Measurements from ENCODE around the gene NFIA.

The NFIA gene

DNA sequence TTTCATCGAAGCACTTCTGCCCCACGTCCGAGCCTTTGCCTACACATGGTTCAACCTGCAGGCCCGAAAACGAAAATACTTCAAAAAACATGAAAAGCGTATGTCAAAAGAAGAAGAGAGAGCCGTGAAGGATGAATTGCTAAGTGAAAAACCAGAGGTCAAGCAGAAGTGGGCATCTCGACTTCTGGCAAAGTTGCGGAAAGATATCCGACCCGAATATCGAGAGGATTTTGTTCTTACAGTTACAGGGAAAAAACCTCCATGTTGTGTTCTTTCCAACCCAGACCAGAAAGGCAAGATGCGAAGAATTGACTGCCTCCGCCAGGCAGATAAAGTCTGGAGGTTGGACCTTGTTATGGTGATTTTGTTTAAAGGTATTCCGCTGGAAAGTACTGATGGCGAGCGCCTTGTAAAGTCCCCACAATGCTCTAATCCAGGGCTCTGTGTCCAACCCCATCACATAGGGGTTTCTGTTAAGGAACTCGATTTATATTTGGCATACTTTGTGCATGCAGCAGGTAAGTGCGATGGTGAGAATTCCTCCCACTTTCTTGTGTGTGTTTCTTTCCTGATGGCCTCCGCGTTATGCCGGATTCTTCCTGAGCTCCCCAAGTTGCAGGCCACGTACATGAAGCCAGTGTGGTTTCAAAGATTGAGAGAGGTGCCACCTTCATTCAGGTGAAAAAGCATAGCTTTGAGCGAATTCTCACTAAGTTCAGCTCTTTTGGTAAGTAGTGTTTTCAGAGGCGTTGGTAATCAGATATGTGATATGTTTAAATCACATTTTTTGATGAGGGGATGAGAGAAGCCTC is 6.0 kb downstream of the NFIA start:
- Histone ChIP-seq H3K4me3 (ENCODE audit: low read length) (no peak overlapping the region), H3K9me3 (ENCODE audit: control insufficient read depth, low read depth, low read length) (no peaks in the 10 kb centered on the region), H3K27ac (ENCODE audit: low read length) (no peak overlapping the region), H3K4me1 (ENCODE audit: control insufficient read depth, low read depth, low read length) (peaks cover 8% of the 10 kb centered on the region), H3K27me3 (ENCODE audit: control insufficient read depth, insufficient read depth, low read length) (peaks cover 39% of the 10 kb centered on the region), H3K36me3 (ENCODE audit: control insufficient read depth, low read depth, low read length) (no peaks in the 10 kb centered on the region), H3K9ac (ENCODE audit: low read length) (no peak overlapping the region)

DNA sequence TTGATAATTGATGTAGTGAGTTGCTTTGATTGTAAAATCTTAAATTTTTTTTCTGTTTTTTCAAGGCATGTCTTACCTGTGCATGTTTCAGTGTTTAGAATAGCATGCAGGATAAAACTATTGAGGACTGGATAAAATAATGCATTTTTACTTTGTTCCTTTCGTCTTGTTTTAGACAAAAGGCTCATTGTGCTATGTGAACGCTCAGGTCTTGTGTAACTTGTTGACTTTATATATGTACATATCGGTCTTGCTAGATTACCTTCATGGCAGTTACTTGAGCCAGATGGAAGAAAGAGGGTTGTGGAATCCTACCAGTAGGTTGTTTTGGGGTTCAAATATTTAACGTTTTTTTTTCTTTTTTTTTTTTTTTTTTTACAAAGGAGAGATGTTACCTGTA is 7.0 kb downstream of the NFIA start:
- H3K9me3 ChIP-seq (ENCODE audit: control insufficient read depth, low read depth, low read length): no peaks in the 10 kb centered on the region
- no peak overlapping the region for H3K4me3 ChIP-seq (ENCODE audit: low read length)
- no peak overlapping the region for H3K9ac ChIP-seq (ENCODE audit: low read length)
- peaks cover 4% of the 10 kb centered on the region for H3K4me1 ChIP-seq (ENCODE audit: control insufficient read depth, low read depth, low read length)
- peaks cover 29% of the 10 kb centered on the region for H3K27me3 ChIP-seq (ENCODE audit: control insufficient read depth, insufficient read depth, low read length)
- no peak overlapping the region for H3K27ac ChIP-seq (ENCODE audit: low read length)
- no peaks in the 10 kb centered on the region for H3K36me3 ChIP-seq (ENCODE audit: control insufficient read depth, low read depth, low read length)

DNA sequence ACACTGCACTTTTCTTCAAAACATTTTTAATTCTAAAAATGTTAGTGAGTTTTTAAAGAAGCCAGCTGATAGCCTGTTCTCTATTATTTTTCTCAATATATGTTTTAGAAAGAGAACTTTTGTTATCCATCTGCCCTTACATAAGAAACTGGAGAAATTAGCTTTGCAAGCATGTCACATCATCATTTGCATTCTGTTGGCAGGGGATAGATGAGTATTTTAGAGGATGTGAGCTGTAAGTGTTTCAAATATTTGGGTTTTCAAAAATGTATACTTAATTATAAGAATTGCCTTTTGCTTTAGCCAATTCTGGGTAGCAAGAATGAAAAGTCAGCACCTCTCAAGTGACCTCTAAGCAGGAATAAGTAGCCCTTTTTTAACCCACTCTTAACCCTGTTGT is 7.4 kb downstream of the NFIA start:
- Histone ChIP-seq H3K27me3 (ENCODE audit: control insufficient read depth, insufficient read depth, low read length) (peaks cover 26% of the 10 kb centered on the region), H3K9me3 (ENCODE audit: control insufficient read depth, low read depth, low read length) (no peaks in the 10 kb centered on the region), H3K27ac (ENCODE audit: low read length) (no peak overlapping the region), H3K4me1 (ENCODE audit: control insufficient read depth, low read depth, low read length) (peaks cover 4% of the 10 kb centered on the region), H3K9ac (ENCODE audit: low read length) (no peak overlapping the region), H3K4me3 (ENCODE audit: low read length) (no peak overlapping the region), H3K36me3 (ENCODE audit: control insufficient read depth, low read depth, low read length) (no peaks in the 10 kb centered on the region)

DNA sequence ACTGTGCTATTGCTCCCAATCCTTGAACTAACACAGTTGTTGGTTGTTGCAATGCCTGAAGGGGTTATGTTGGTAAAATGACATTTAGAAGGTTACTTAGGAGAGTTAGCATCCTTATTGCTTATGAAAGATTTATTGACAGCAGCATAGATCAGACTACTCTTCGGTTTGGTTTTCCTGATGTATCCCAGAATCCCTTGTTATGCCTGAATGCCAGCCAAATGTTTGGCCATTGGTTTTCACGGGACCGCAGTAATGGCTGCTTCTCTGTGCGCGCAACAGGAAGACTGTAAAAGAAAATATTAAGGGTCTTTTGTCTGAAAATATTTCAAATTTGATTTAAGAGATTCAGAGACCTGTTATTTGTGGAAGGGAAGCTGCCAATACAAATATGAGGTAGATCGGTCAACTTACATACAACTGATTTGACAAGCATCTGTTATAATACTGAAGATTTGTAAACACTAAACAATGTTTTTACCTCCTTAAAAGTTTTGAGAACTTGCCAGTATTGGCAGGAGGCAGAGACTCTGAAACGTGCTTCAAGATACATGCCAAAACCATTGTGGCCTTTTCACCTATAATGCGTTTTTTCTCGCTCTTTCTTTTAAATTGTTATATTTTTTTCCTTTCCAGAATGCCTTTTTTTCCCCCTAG is 8.3 kb downstream of the NFIA start:
- peaks cover 4% of the 10 kb centered on the region for H3K4me1 ChIP-seq (ENCODE audit: control insufficient read depth, low read depth, low read length)

DNA sequence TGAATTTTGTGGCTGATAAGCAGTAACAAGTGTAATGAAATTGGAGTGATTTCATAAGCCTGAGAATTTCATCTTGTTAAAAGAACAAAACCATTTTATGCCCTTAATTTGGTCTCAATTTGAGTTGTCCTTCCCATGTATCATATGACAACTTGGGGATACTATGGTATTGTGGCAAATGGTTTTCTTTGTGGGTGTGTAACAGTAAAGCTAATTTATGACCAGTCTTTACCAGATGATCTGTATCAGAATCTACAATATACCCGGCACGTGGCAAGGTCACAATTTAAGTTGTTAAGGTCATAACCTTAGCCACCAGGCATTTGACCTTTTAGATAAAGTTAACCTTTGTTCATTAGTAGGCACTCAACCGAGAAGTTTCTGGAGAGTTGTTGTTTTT is 9.1 kb downstream of the NFIA start:
- H3K36me3 ChIP-seq (ENCODE audit: control insufficient read depth, low read depth, low read length): no peaks in the 10 kb centered on the region
- H3K4me3 ChIP-seq (ENCODE audit: low read length): no peak overlapping the region
- H3K4me1 ChIP-seq (ENCODE audit: control insufficient read depth, low read depth, low read length): peaks cover 4% of the 10 kb centered on the region
- no peak overlapping the region for H3K9ac ChIP-seq (ENCODE audit: low read length)
- H3K27me3 ChIP-seq (ENCODE audit: control insufficient read depth, insufficient read depth, low read length): peaks cover 13% of the 10 kb centered on the region
- no peaks in the 10 kb centered on the region for H3K9me3 ChIP-seq (ENCODE audit: control insufficient read depth, low read depth, low read length)
- H3K27ac ChIP-seq (ENCODE audit: low read length): no peak overlapping the region

More for the DNA sequence above, 8.3 kb downstream of the NFIA start:
- Histone ChIP-seq H3K27ac (ENCODE audit: low read length) (no peak overlapping the region), H3K27me3 (ENCODE audit: control insufficient read depth, insufficient read depth, low read length) (peaks cover 20% of the 10 kb centered on the region), H3K36me3 (ENCODE audit: control insufficient read depth, low read depth, low read length) (no peaks in the 10 kb centered on the region), H3K9ac (ENCODE audit: low read length) (no peak overlapping the region), H3K9me3 (ENCODE audit: control insufficient read depth, low read depth, low read length) (no peaks in the 10 kb centered on the region), H3K4me3 (ENCODE audit: low read length) (no peak overlapping the region)

DNA sequence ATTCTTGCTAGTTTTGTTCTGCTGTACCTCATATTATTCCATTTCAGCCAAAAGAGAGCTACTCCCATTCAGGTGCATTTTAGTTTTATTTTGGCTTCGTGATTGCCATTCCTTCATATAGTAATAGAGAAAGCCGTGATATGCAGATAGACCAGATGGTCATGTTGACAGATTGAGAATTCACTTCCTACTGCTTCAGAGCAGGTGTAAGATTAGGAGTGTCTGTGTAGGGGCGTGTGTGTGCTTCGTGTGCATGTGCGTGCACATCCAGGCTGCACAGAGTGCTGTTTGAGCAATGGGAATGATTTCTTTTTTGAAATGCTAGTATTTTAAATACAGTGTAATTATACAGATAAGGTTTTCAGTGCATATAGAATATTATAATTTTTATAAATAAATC is 10.3 kb downstream of the NFIA start:
- no peak overlapping the region for H3K27ac ChIP-seq (ENCODE audit: low read length)
- H3K27me3 ChIP-seq (ENCODE audit: control insufficient read depth, insufficient read depth, low read length): peaks cover 13% of the 10 kb centered on the region
- H3K9me3 ChIP-seq (ENCODE audit: control insufficient read depth, low read depth, low read length): no peaks in the 10 kb centered on the region
- H3K4me1 ChIP-seq (ENCODE audit: control insufficient read depth, low read depth, low read length): peaks cover 4% of the 10 kb centered on the region
- H3K36me3 ChIP-seq (ENCODE audit: control insufficient read depth, low read depth, low read length): no peaks in the 10 kb centered on the region
- H3K9ac ChIP-seq (ENCODE audit: low read length): no peak overlapping the region
- no peak overlapping the region for H3K4me3 ChIP-seq (ENCODE audit: low read length)

DNA sequence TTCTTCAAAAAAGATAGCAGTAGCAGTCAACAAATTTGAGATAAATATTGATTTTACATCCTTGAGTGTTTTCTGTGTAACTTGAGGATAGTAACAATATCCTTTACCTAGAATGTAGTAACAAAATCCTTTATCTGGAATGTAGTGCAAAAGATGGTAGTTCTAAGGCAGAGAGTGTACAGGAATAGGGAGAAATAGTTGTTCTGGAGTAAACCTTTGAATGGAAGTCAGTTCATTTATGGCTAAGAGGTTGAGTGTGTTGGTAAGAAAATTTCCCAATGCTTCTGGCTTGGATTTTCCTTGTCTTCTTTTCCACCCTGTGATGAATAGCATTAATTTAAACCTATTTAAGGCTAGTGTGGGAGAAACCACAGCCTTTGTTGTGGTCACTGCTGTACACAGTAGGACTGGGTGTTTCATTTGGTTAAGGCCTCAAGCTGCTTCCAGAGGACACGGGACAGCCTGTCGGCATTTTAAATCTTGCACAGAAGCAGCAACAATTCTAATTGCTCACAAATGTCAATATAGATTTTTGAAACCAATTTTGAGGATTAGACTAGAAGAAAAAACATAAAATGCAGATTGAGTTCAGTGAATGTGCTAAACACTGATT is 11.3 kb downstream of the NFIA start:
- Histone ChIP-seq H3K9me3 (ENCODE audit: control insufficient read depth, low read depth, low read length) (no peaks in the 10 kb centered on the region), H3K4me3 (ENCODE audit: low read length) (no peak overlapping the region), H3K27me3 (ENCODE audit: control insufficient read depth, insufficient read depth, low read length) (peaks cover 11% of the 10 kb centered on the region), H3K27ac (ENCODE audit: low read length) (no peak overlapping the region), H3K36me3 (ENCODE audit: control insufficient read depth, low read depth, low read length) (no peaks in the 10 kb centered on the region), H3K4me1 (ENCODE audit: control insufficient read depth, low read depth, low read length) (no peaks in the 10 kb centered on the region), H3K9ac (ENCODE audit: low read length) (no peak overlapping the region)

DNA sequence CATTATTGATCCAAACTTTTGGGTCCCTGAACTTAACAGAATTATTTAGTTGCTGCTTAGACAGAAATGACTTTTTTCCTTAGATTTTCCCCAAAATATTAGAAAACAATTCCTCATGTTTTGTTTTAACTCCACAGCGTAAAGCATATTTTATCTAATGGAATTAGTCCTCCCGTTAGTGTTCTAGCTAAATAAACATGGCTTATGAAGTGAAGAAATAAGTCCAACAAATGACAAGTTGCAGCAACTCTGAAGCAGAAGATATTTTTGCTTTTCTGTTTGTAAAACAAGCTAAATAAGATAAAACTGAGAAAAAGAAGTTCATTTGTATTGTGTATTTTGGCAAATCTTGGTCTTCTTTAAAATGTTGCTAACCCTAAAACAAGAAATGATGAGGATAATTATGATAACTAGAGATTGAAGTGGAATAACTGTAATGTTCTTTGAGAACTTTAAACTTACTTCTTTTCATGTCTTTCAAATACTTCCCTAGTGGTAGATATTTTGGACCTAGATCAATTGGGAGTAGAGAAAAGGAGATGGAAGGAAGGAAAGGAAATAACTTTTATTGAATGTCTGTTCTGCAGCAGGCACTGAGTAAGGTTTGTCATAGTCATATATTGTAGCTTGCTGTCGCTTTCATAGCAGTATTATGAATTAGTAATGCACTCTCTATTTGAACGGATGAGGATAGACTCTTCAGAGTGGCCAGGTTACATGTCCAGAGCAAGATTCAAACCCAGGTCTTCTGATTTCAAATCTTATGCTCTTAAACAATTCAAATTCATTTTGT is 12.5 kb downstream of the NFIA start:
- H3K27me3 ChIP-seq (ENCODE audit: control insufficient read depth, insufficient read depth, low read length): peaks cover 4% of the 10 kb centered on the region
- H3K9me3 ChIP-seq (ENCODE audit: control insufficient read depth, low read depth, low read length): no peaks in the 10 kb centered on the region
- H3K4me1 ChIP-seq (ENCODE audit: control insufficient read depth, low read depth, low read length): no peaks in the 10 kb centered on the region
- no peaks in the 10 kb centered on the region for H3K36me3 ChIP-seq (ENCODE audit: control insufficient read depth, low read depth, low read length)
- H3K27ac ChIP-seq (ENCODE audit: low read length): no peak overlapping the region
- H3K4me3 ChIP-seq (ENCODE audit: low read length): no peak overlapping the region
- H3K9ac ChIP-seq (ENCODE audit: low read length): no peak overlapping the region

DNA sequence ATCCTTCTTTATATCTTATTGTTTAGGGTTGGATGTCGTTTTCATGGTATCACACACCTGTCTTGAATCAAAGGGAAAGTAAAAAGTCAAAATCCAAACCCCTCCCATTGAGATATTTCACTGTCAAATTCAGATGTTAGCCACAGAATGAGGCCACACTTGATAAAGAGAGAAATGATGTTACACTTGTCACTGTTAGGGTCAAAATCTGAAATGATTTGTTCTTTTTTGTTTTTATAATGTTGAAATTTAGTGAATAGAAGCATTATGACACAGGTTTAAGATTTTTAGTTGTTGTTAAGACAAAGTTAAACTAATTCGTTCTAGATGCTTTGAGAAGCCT is 13.1 kb downstream of the NFIA start:
- no peak overlapping the region for H3K27ac ChIP-seq (ENCODE audit: low read length)

DNA sequence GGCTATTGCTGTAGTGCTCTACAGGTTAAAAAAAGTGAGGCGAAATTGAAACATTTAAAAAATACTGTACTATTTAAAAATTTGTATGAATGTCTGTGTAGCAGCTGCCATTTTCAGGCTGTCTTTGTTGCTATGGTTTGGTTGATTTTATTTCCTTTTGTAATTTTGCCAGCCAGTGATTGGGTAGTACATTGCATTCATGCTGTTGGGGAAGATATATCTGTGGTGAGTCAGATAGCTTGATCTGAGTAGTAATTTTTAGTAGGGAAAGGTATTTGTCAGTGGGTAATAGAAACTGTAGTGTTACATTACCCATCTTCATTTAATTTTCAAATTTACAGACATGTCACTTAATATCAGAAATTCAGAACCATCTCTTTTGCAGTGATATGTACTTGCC is 15.0 kb downstream of the NFIA start:
- peaks cover 4% of the 10 kb centered on the region for H3K27me3 ChIP-seq (ENCODE audit: control insufficient read depth, insufficient read depth, low read length)
- no peak overlapping the region for H3K9ac ChIP-seq (ENCODE audit: low read length)
- H3K27ac ChIP-seq (ENCODE audit: low read length): no peak overlapping the region
- no peak overlapping the region for H3K4me3 ChIP-seq (ENCODE audit: low read length)
- no peaks in the 10 kb centered on the region for H3K9me3 ChIP-seq (ENCODE audit: control insufficient read depth, low read depth, low read length)
- H3K36me3 ChIP-seq (ENCODE audit: control insufficient read depth, low read depth, low read length): no peaks in the 10 kb centered on the region
- no peaks in the 10 kb centered on the region for H3K4me1 ChIP-seq (ENCODE audit: control insufficient read depth, low read depth, low read length)

More for the DNA sequence above, 13.1 kb downstream of the NFIA start:
- no peaks in the 10 kb centered on the region for H3K4me1 ChIP-seq (ENCODE audit: control insufficient read depth, low read depth, low read length)
- no peak overlapping the region for H3K4me3 ChIP-seq (ENCODE audit: low read length)
- no peak overlapping the region for H3K9ac ChIP-seq (ENCODE audit: low read length)
- H3K27me3 ChIP-seq (ENCODE audit: control insufficient read depth, insufficient read depth, low read length): peaks cover 4% of the 10 kb centered on the region
- no peaks in the 10 kb centered on the region for H3K36me3 ChIP-seq (ENCODE audit: control insufficient read depth, low read depth, low read length)
- H3K9me3 ChIP-seq (ENCODE audit: control insufficient read depth, low read depth, low read length): no peaks in the 10 kb centered on the region

DNA sequence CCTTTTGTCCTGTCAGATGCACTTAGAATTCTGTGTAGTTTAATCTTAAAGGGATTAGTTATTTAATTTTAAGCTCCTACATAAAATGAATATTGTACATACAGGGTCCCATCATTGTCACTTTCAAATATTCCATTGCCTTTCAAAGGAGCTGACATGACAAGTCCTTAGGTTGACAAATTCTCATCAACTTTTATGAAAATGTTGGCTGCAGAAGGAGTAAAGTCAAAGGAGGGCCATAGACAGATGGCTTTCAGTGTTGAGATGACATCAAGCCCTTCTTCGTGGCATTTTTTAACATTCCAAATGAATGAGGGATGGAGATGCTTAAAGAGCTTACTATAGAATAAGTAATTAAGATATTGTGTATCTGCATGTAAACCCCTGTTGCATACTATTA is 15.4 kb downstream of the NFIA start:
- Histone ChIP-seq H3K4me1 (ENCODE audit: control insufficient read depth, low read depth, low read length) (no peaks in the 10 kb centered on the region), H3K9ac (ENCODE audit: low read length) (no peak overlapping the region), H3K9me3 (ENCODE audit: control insufficient read depth, low read depth, low read length) (no peaks in the 10 kb centered on the region), H3K27me3 (ENCODE audit: control insufficient read depth, insufficient read depth, low read length) (peaks cover 4% of the 10 kb centered on the region), H3K4me3 (ENCODE audit: low read length) (no peak overlapping the region), H3K36me3 (ENCODE audit: control insufficient read depth, low read depth, low read length) (no peaks in the 10 kb centered on the region), H3K27ac (ENCODE audit: low read length) (no peak overlapping the region)
